Fibroblast of lung (primary cell): Measurements from ENCODE around the gene C1QL2. TPM values are rescaled to one million over a fixed set of nuclear protein-coding genes. Genes with fewer than 3 reads are reported as not detected.

Experiments used
- DNase-seq, 2 donors: peaks; one replicate each; pipeline versions ENCODE4 v3.0.0 to v3.0.0-alpha.2; 2010; ENCODE audit warnings: low read depth in 2 of 2
- H2AFZ ChIP-seq: 2 replicates; pipeline ENCODE4 v1.5.1; 2012; ENCODE audit warnings: low read length, control low read depth, inconsistent platforms
- H3K27ac ChIP-seq: 2 replicates; pipeline ENCODE4 v1.5.1; 2011; ENCODE audit warnings: low read length, control low read depth; ENCODE audit not compliant: insufficient read depth
- H3K27me3 ChIP-seq: 2 replicates; pipeline ENCODE4 v1.5.1; 2011; ENCODE audit warnings: mild to moderate bottlenecking, low read length; ENCODE audit not compliant: control insufficient read depth, insufficient read depth
- H3K36me3 ChIP-seq: 2 replicates; pipeline ENCODE4 v1.5.1; 2011; ENCODE audit warnings: low read length; ENCODE audit not compliant: control insufficient read depth, insufficient read depth
- H3K4me1 ChIP-seq: 2 replicates; pipeline ENCODE4 v1.5.1; 2011; ENCODE audit warnings: low read length; ENCODE audit not compliant: control insufficient read depth, insufficient read depth; ENCODE audit errors: extremely low read depth
- H3K4me2 ChIP-seq: 2 replicates; pipeline ENCODE4 v1.5.1; 2011; ENCODE audit warnings: low read length, control low read depth; ENCODE audit not compliant: insufficient read depth; ENCODE audit errors: extremely low read depth
- H3K4me3 ChIP-seq, 4 experiments: fragments of 200-600 bp in 1 of 4; sonication (generic) in 1 of 4; replicated peaks in 1 of 4; 2 replicates each; pipeline ENCODE4 v1.5.1; 2011 to 2016; ENCODE audit warnings: low read length in 4 of 4, low read depth in 3 of 4, mild to moderate bottlenecking in 3 of 4, control low read depth in 2 of 4, inconsistent platforms in 1 of 4, mixed read lengths in 1 of 4; ENCODE audit not compliant: insufficient read depth in 1 of 4; ENCODE audit errors: control extremely low read depth in 1 of 4
- H3K79me2 ChIP-seq: 2 replicates; pipeline ENCODE4 v1.5.1; 2012; ENCODE audit warnings: mild to moderate bottlenecking, low read length, inconsistent platforms; ENCODE audit not compliant: control insufficient read depth, insufficient read depth
- H3K9ac ChIP-seq: 2 replicates; pipeline ENCODE4 v1.5.1; 2011; ENCODE audit warnings: mild to moderate bottlenecking, low read length, control low read depth; ENCODE audit not compliant: insufficient read depth
- H3K9me3 ChIP-seq: 2 replicates; pipeline ENCODE4 v1.5.1; 2012; ENCODE audit warnings: low read depth, low read length; ENCODE audit not compliant: control insufficient read depth, insufficient read depth
- H4K20me1 ChIP-seq: 2 replicates; pipeline ENCODE4 v1.5.1; 2011; ENCODE audit warnings: low read length; ENCODE audit not compliant: control insufficient read depth, insufficient read depth; ENCODE audit errors: extremely low read depth
- EZH2 ChIP-seq: IDR thresholded peaks from 2 replicates; pipeline ENCODE4 v1.5.1; 2012; ENCODE audit warnings: low read length, control low read depth, mild to moderate bottlenecking; ENCODE audit errors: missing control alignments
- polyA plus RNA-seq, 2 donors: library from polyadenylated mRNA; depleted of rRNA in 1 of 2; stranded (reverse) in 1 of 2; unstranded in 1 of 2; fragments of >200 nt; gene quantifications; 2 replicates each; pipeline ENCODE4 v1.2.1, GENCODE V29; 2011 to 2012; ENCODE audit warnings: missing spikeins in 1 of 2
- total RNA-seq: library from RNA; depleted of rRNA; stranded (reverse); fragments of >200 nt; gene quantifications from 2 replicates; pipeline ENCODE4 v1.2.1, GENCODE V29; 2014
- TF ChIP-seq, protein P1 (sequence below), 2 donors: IDR thresholded peaks in 1 of 2; conservative IDR thresholded peaks in 1 of 2; 1 replicate in 1 of 2; 2 replicates in 1 of 2; pipeline ENCODE4 v1.5.1; 2011 to 2012; ENCODE audit warnings: low read length in 2 of 2, control low read depth in 1 of 2, inconsistent platforms in 1 of 2, low read depth in 1 of 2, mild to moderate bottlenecking in 1 of 2

C1QL2 gene
- total and polyA plus RNA-seq, 2 donors (not counting 1 experiment from before 2014, with no cell fraction given) = not detected

- no peaks in the 10 kb centered on the region for H3K79me2 ChIP-seq
- H3K27me3 ChIP-seq = peaks cover 16% of the 10 kb centered on the region
- H3K27ac ChIP-seq = no peak overlapping the region
- no peaks in the 10 kb centered on the region for H3K4me1 ChIP-seq
- no peaks in the 10 kb centered on the region for H3K9me3 ChIP-seq
- H4K20me1 ChIP-seq = no peaks in the 10 kb centered on the region
- no peak for DNase-seq
- H3K9ac ChIP-seq = no peak overlapping the region
- no peaks in the 10 kb centered on the region for H3K36me3 ChIP-seq
- no peak overlapping the region for H2AFZ ChIP-seq
- H3K4me2 ChIP-seq = no peak overlapping the region
- TF ChIP-seq EZH2 = no peak
- TF ChIP-seq, protein P1, sequence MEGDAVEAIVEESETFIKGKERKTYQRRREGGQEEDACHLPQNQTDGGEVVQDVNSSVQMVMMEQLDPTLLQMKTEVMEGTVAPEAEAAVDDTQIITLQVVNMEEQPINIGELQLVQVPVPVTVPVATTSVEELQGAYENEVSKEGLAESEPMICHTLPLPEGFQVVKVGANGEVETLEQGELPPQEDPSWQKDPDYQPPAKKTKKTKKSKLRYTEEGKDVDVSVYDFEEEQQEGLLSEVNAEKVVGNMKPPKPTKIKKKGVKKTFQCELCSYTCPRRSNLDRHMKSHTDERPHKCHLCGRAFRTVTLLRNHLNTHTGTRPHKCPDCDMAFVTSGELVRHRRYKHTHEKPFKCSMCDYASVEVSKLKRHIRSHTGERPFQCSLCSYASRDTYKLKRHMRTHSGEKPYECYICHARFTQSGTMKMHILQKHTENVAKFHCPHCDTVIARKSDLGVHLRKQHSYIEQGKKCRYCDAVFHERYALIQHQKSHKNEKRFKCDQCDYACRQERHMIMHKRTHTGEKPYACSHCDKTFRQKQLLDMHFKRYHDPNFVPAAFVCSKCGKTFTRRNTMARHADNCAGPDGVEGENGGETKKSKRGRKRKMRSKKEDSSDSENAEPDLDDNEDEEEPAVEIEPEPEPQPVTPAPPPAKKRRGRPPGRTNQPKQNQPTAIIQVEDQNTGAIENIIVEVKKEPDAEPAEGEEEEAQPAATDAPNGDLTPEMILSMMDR (conservative IDR thresholded peaks at IDR 0.05 in 1 of 2, IDR thresholded peaks at IDR 0.05 in 1 of 2; ENCODE audit: low read depth in 1 of 2, low read length in 2 of 2) = no peak
- no peak overlapping the region for H3K4me3 ChIP-seq
Observed at GRCh38 chr2:119201815-119202214, 43.3 kb upstream of the C1QL2 start.

DNA sequence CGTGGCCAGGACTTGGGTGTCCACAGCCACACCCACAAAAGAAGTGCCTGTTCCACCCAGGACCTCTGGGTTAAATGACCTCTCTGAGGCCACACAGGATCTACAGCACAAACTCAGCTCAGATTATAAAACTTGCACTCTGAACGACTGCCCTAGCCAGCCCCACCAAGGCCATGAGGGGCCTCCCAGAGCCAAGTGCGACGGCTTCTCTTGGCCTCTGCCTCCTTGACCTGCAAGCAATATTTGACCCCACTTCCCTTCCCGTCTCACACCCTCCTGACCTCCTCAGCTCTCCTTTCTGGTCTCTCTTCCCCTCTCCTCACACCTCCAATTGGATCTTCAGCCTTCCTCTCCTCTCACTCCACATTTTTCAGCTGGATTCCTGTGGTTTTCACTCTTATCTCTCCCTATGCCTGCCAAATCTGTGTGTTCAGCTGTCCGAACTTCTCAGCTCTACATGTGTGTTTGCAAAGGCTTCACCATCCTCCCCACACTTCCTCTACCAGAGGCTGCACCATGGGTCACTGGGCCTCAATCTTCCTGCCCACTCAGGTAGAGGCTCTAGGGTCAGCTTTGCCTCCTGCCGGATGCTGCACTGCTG is 39.8 kb upstream of the C1QL2 start:
- DNase-seq = peak; percentile 15 to 77
- Histone ChIP-seq H2AFZ (no peak overlapping the region), H3K27me3 (peaks cover 21% of the 10 kb centered on the region), H3K9me3 (no peaks in the 10 kb centered on the region), H3K9ac (no peak overlapping the region), H3K36me3 (no peaks in the 10 kb centered on the region), H3K4me2 (no peak overlapping the region), H3K79me2 (no peaks in the 10 kb centered on the region), H3K4me1 (no peaks in the 10 kb centered on the region), H4K20me1 (no peaks in the 10 kb centered on the region), H3K4me3 (no peak overlapping the region), H3K27ac (no peak overlapping the region)
- TF ChIP-seq, protein P1 (conservative IDR thresholded peaks at IDR 0.05 in 1 of 2, IDR thresholded peaks at IDR 0.05 in 1 of 2; ENCODE audit: low read depth in 1 of 2, low read length in 2 of 2) = no peak
- TF ChIP-seq EZH2 = no peak

- Histone ChIP-seq H2AFZ (no peak overlapping the region), H3K79me2 (no peaks in the 10 kb centered on the region), H3K4me1 (no peaks in the 10 kb centered on the region), H3K36me3 (no peaks in the 10 kb centered on the region), H3K9me3 (no peaks in the 10 kb centered on the region), H3K27me3 (peaks cover 21% of the 10 kb centered on the region), H4K20me1 (no peaks in the 10 kb centered on the region), H3K4me2 (no peak overlapping the region), H3K9ac (no peak overlapping the region), H3K27ac (no peak overlapping the region), H3K4me3 (no peak overlapping the region)
- TF ChIP-seq, protein P1 (conservative IDR thresholded peaks at IDR 0.05 in 1 of 2, IDR thresholded peaks at IDR 0.05 in 1 of 2; ENCODE audit: low read depth in 1 of 2, low read length in 2 of 2) = no peak
- TF ChIP-seq EZH2 = no peak
- DNase-seq = peak; percentile 24 to 33
Observed at GRCh38 chr2:119197529-119198239, 39.1 kb upstream of the C1QL2 start.
